H9 (cell line): Measurements from ENCODE around the gene HHIP. TPM values are rescaled to one million over a fixed set of nuclear protein-coding genes. Genes with fewer than 3 reads are reported as not detected.

ENCODE experiments used
- DNase-seq: peaks from one replicate; pipeline ENCODE4 v3.0.0-alpha.2; 2017
- H2AFZ ChIP-seq: one replicate; pipeline ENCODE4 v1.6.1; 2013; ENCODE audit warnings: mild to moderate bottlenecking, low read length, control low read depth, moderate library complexity
- H2AK5ac ChIP-seq: 2 replicates; pipeline ENCODE4 v1.6.1; 2013; ENCODE audit warnings: low read length, control low read depth, mixed read lengths; ENCODE audit not compliant: insufficient read length
- H2BK120ac ChIP-seq: one replicate; pipeline ENCODE4 v1.6.1; 2013; ENCODE audit warnings: low read depth, mild to moderate bottlenecking, low read length, control low read depth, inconsistent platforms; ENCODE audit not compliant: poor library complexity, severe bottlenecking
- H2BK12ac ChIP-seq: 2 replicates; pipeline ENCODE4 v1.6.1; 2013; ENCODE audit warnings: low read length, control low read depth, mixed read lengths, low read depth; ENCODE audit not compliant: insufficient read length
- H2BK15ac ChIP-seq: 2 replicates; pipeline ENCODE4 v1.6.1; 2013; ENCODE audit warnings: low read depth, low read length, control low read depth
- H2BK20ac ChIP-seq: one replicate; pipeline ENCODE4 v1.6.1; 2013; ENCODE audit warnings: low read depth, mild to moderate bottlenecking, low read length, control low read depth, inconsistent platforms; ENCODE audit not compliant: poor library complexity, severe bottlenecking
- H2BK5ac ChIP-seq: 2 replicates; pipeline ENCODE4 v1.6.1; 2013; ENCODE audit warnings: low read length, control low read depth, mixed read lengths; ENCODE audit not compliant: insufficient read length
- H3K14ac ChIP-seq: 2 replicates; pipeline ENCODE4 v1.6.1; 2013; ENCODE audit warnings: low read length, control low read depth; ENCODE audit not compliant: insufficient read depth
- H3K18ac ChIP-seq: 2 replicates; pipeline ENCODE4 v1.6.1; 2013; ENCODE audit warnings: low read depth, mild to moderate bottlenecking, mixed read lengths, low read length, control low read depth; ENCODE audit not compliant: insufficient read length
- H3K23ac ChIP-seq: 2 replicates; pipeline ENCODE4 v1.6.1; 2013; ENCODE audit warnings: low read length, control low read depth, mixed read lengths, low read depth; ENCODE audit not compliant: insufficient read length
- H3K23me2 ChIP-seq: 2 replicates; pipeline ENCODE4 v1.6.1; 2013; ENCODE audit warnings: low read depth, mild to moderate bottlenecking, mixed read lengths, low read length, control low read depth; ENCODE audit not compliant: insufficient read length, poor library complexity, severe bottlenecking
- H3K27ac ChIP-seq: 2 replicates; pipeline ENCODE4 v1.5.1; 2013; ENCODE audit warnings: low read length, control low read depth, mixed read lengths, low read depth; ENCODE audit not compliant: insufficient read length
- H3K27me3 ChIP-seq: 2 replicates; pipeline ENCODE4 v1.6.1; 2013; ENCODE audit warnings: low read length, control low read depth, inconsistent platforms; ENCODE audit not compliant: insufficient read depth
- H3K4ac ChIP-seq: 2 replicates; pipeline ENCODE4 v1.6.1; 2013; ENCODE audit warnings: low read depth, mild to moderate bottlenecking, control low read depth, inconsistent platforms, low read length, moderate library complexity
- H3K4me1 ChIP-seq: 2 replicates; pipeline ENCODE4 v1.6.1; 2013; ENCODE audit warnings: low read length, control low read depth, inconsistent platforms; ENCODE audit not compliant: insufficient read depth
- H3K4me2 ChIP-seq: 2 replicates; pipeline ENCODE4 v1.6.1; 2013; ENCODE audit warnings: low read length, control low read depth, mixed read lengths; ENCODE audit not compliant: insufficient read length, insufficient read depth
- H3K56ac ChIP-seq: 2 replicates; pipeline ENCODE4 v1.6.1; 2013; ENCODE audit warnings: low read depth, mild to moderate bottlenecking, mixed read lengths, low read length, control low read depth; ENCODE audit not compliant: insufficient read length
- H3K79me1 ChIP-seq: 2 replicates; pipeline ENCODE4 v1.6.1; 2013; ENCODE audit warnings: low read depth, mild to moderate bottlenecking, moderate library complexity, low read length, control low read depth, inconsistent platforms; ENCODE audit not compliant: insufficient read depth, poor library complexity, severe bottlenecking
- H3K79me2 ChIP-seq: 2 replicates; pipeline ENCODE4 v1.6.1; 2013; ENCODE audit warnings: low read length, control low read depth, inconsistent platforms; ENCODE audit not compliant: insufficient read depth
- H3K9ac ChIP-seq: 2 replicates; pipeline ENCODE4 v1.6.1; 2013; ENCODE audit warnings: low read length, control low read depth, mixed read lengths; ENCODE audit not compliant: insufficient read length; ENCODE audit errors: extremely low read depth
- H3K9me3 ChIP-seq: one replicate; pipeline ENCODE4 v1.6.1; 2013; ENCODE audit warnings: low read depth, low read length, inconsistent platforms; ENCODE audit not compliant: control insufficient read depth
- H3T11ph ChIP-seq: one replicate; pipeline ENCODE4 v1.6.1; 2013; ENCODE audit warnings: mild to moderate bottlenecking, low read length, control low read depth, inconsistent platforms
- H4K20me1 ChIP-seq: one replicate; pipeline ENCODE4 v1.6.1; 2013; ENCODE audit not compliant: control insufficient read depth, insufficient read length, insufficient read depth
- H4K5ac ChIP-seq: 2 replicates; pipeline ENCODE4 v1.6.1; 2013; ENCODE audit warnings: low read depth, mild to moderate bottlenecking, mixed read lengths, low read length, control low read depth; ENCODE audit not compliant: insufficient read length
- H4K8ac ChIP-seq: replicated peaks from 2 replicates; pipeline ENCODE4 v1.6.1; 2013; ENCODE audit warnings: low read length, control low read depth, mixed read lengths, low read depth; ENCODE audit not compliant: insufficient read length
- H4K91ac ChIP-seq: 2 replicates; pipeline ENCODE4 v1.6.1; 2013; ENCODE audit warnings: low read depth, mild to moderate bottlenecking, moderate library complexity, mixed read lengths, low read length, control low read depth; ENCODE audit not compliant: insufficient read length
- H3K27ac Mint-ChIP-seq, 3 experiments: 2 replicates in 2 of 3; 3 replicates in 1 of 3; pipeline ENCODE4 v1.8.0; 2020 to 2021; ENCODE audit warnings: mixed read lengths in 3 of 3, mild to moderate bottlenecking in 1 of 3, moderate library complexity in 1 of 3
- H3K27me3 Mint-ChIP-seq: 2 replicates; pipeline ENCODE4 v1.8.0; 2021; ENCODE audit warnings: low read depth, mild to moderate bottlenecking, moderate library complexity, mixed read lengths
- H3K36me3 Mint-ChIP-seq, 3 experiments: 2 replicates in 2 of 3; 3 replicates in 1 of 3; pipeline ENCODE4 v1.8.0; 2020 to 2021; ENCODE audit warnings: low read depth in 3 of 3, mixed read lengths in 3 of 3; ENCODE audit not compliant: insufficient read depth in 1 of 3
- H3K4me1 Mint-ChIP-seq, 2 experiments: 2 replicates each; pipeline ENCODE4 v1.8.0; 2020; ENCODE audit warnings: mixed read lengths in 2 of 2
- H3K4me3 Mint-ChIP-seq, 2 experiments: 2 replicates in 1 of 2; 3 replicates in 1 of 2; pipeline ENCODE4 v1.8.0; 2020 to 2021; ENCODE audit warnings: mild to moderate bottlenecking in 2 of 2, mixed read lengths in 2 of 2, moderate library complexity in 1 of 2
- H3K9me3 Mint-ChIP-seq, 2 experiments: 2 replicates in 1 of 2; 3 replicates in 1 of 2; pipeline ENCODE4 v1.8.0; 2020; ENCODE audit warnings: mild to moderate bottlenecking in 2 of 2, mixed read lengths in 2 of 2, moderate library complexity in 1 of 2
- CTCF ChIP-seq: fragments of 200-600 bp; sonication (generic); conservative IDR thresholded peaks from 3 replicates; pipeline ENCODE4 v1.8.0; 2021; ENCODE audit warnings: antibody characterized with exemption, mild to moderate bottlenecking
- WGBS: extraction: QIAGEN DNeasy Blood & Tissue Kit; methylation state at CpG from one replicate; pipeline ENCODE4 v1.1.7; 2013; ENCODE audit warnings: missing lambda C conversion rate, low lambda C conversion rate, mixed read lengths; ENCODE audit not compliant: insufficient read length; ENCODE audit errors: extremely low coverage; 5-methylcytosine and 5-hydroxymethylcytosine counted together
- total RNA-seq: library from RNA; stranded (reverse); gene quantifications from 2 replicates; pipeline ENCODE4 v1.2.1, GENCODE V29; 2021

HHIP gene
- total RNA-seq, 1 experiment from 2014 or later, result 3.8 TPM

DNA sequence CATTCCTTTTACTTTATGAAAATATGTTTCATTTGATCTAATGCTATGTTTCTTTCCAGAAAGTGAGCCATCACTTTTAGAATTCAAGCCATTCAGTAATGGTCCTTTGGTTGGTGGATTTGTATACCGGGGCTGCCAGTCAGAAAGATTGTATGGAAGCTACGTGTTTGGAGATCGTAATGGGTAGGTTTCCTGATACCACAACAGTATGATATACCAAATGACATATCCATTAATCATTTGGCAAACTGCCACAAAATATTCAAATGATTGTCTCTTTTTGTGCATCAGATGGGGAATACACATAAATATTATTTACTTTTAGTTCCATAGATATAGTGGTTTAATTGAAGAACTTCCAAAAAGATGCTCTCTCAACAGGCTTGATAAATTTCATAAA lies 68.2 kb downstream of the HHIP start:
- no peak overlapping the region for H4K5ac ChIP-seq
- no peak overlapping the region for H3K27ac Mint-ChIP-seq
- H3K9me3 ChIP-seq, result no peaks in the 10 kb centered on the region
- H2BK15ac ChIP-seq, result no peak overlapping the region
- H4K91ac ChIP-seq, result no peak overlapping the region
- H3K23ac ChIP-seq, result no peak overlapping the region
- no CpG with 5 or more reads among the region's 3 CpGs for WGBS
- H2BK12ac ChIP-seq, result no peak overlapping the region
- no peak overlapping the region for H2BK120ac ChIP-seq
- no peaks in the 10 kb centered on the region for H3K79me1 ChIP-seq
- no peaks in the 10 kb centered on the region for H3K23me2 ChIP-seq
- no peaks in the 10 kb centered on the region for H3K4me1 ChIP-seq
- no peak overlapping the region for H4K8ac ChIP-seq
- H2BK5ac ChIP-seq, result no peak overlapping the region
- no peak overlapping the region for H2AFZ ChIP-seq
- H3K14ac ChIP-seq, result no peak overlapping the region
- H3K4ac ChIP-seq, result no peak overlapping the region
- no peak overlapping the region for H3K27ac ChIP-seq
- peaks cover 7 to 14% of the 10 kb centered on the region in 2 experiments for H3K4me1 Mint-ChIP-seq
- H4K20me1 ChIP-seq, result no peaks in the 10 kb centered on the region
- H3K9ac ChIP-seq, result no peak overlapping the region
- H3T11ph ChIP-seq, result no peak overlapping the region
- no peak overlapping the region for H3K18ac ChIP-seq
- H2BK20ac ChIP-seq, result no peak overlapping the region
- no peak overlapping the region for H2AK5ac ChIP-seq
- H3K79me2 ChIP-seq, result no peaks in the 10 kb centered on the region
- no peak overlapping the region for H3K56ac ChIP-seq
- no peak for DNase-seq
- TF ChIP-seq CTCF, result no peak
- no peaks in the 10 kb centered on the region for H3K36me3 Mint-ChIP-seq
- H3K4me3 Mint-ChIP-seq, result no peak overlapping the region
- H3K4me2 ChIP-seq, result no peak overlapping the region
- H3K9me3 Mint-ChIP-seq, result no peaks in the 10 kb centered on the region
- no peaks in the 10 kb centered on the region for H3K27me3 ChIP-seq
- H3K27me3 Mint-ChIP-seq, result no peaks in the 10 kb centered on the region
